ENCODE data around the gene NPAS4. TPM values are rescaled to one million over a fixed set of nuclear protein-coding genes. Genes with fewer than 3 reads are reported as not detected.

NPAS4 gene
- total RNA-seq, 3 donors from 2014 or later (not counting 1 experiment from before 2014, with no cell fraction given), result not detected

DNA sequence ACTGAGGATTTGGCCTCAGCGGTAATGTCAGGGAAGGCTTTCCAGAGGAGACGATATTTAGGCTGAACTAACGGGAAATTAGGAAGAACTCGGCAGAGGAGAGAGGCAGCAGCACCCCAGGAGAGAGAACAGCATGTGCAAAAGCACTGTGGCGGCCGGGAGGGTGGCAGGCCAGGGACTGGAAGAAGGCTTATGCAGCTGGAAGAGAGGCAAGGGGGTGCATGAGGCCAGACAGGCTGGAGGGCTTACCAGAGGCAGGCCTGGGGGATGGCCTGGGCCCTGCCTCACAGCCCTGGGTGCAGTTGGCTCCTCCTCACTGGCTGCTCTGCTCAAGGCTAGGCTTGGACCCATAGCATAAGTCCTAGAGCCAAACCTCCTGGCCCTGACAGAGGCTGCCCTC lies 7.7 kb upstream of the NPAS4 start:
- Histone ChIP-seq H3K36me3 (ENCODE audit: control insufficient read depth, insufficient read depth, low read length) (no peaks in the 10 kb centered on the region), H3K27ac (ENCODE audit: low read length) (no peak overlapping the region), H3K4me1 (ENCODE audit: control insufficient read depth, insufficient read depth, low read length) (peaks cover 6% of the 10 kb centered on the region), H3K27me3 (ENCODE audit: control insufficient read depth, insufficient read depth, low read length) (peaks cover 10% of the 10 kb centered on the region), H3K9me3 (ENCODE audit: control insufficient read depth, insufficient read depth, low read length) (no peaks in the 10 kb centered on the region), H3K4me3 (ENCODE audit: low read length) (no peak overlapping the region)
- 80% methylated on average over 6 of the region's 6 CpGs for WGBS (ENCODE audit: insufficient coverage)
- no peaks in the 10 kb centered on the region for H3K36me3 Mint-ChIP-seq
- no peak overlapping the region for H3K4me3 Mint-ChIP-seq
- TF ChIP-seq, protein P1, sequence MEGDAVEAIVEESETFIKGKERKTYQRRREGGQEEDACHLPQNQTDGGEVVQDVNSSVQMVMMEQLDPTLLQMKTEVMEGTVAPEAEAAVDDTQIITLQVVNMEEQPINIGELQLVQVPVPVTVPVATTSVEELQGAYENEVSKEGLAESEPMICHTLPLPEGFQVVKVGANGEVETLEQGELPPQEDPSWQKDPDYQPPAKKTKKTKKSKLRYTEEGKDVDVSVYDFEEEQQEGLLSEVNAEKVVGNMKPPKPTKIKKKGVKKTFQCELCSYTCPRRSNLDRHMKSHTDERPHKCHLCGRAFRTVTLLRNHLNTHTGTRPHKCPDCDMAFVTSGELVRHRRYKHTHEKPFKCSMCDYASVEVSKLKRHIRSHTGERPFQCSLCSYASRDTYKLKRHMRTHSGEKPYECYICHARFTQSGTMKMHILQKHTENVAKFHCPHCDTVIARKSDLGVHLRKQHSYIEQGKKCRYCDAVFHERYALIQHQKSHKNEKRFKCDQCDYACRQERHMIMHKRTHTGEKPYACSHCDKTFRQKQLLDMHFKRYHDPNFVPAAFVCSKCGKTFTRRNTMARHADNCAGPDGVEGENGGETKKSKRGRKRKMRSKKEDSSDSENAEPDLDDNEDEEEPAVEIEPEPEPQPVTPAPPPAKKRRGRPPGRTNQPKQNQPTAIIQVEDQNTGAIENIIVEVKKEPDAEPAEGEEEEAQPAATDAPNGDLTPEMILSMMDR (IDR thresholded peaks at IDR 0.05), result no peak
- no peak for DNase-seq
- H3K27me3 Mint-ChIP-seq (ENCODE audit: low read depth in 2 of 2), result peaks cover 41 to 52% of the 10 kb centered on the region in 2 donors
- H3K4me1 Mint-ChIP-seq, result peaks cover 5 to 6% of the 10 kb centered on the region in 2 donors
- intact Hi-C loops (cut with micrococcal nuclease), result no loop called here
- H3K27ac Mint-ChIP-seq, result no peak overlapping the region
- no peak for ATAC-seq
- H3K9me3 Mint-ChIP-seq, result no peaks in the 10 kb centered on the region

DNA sequence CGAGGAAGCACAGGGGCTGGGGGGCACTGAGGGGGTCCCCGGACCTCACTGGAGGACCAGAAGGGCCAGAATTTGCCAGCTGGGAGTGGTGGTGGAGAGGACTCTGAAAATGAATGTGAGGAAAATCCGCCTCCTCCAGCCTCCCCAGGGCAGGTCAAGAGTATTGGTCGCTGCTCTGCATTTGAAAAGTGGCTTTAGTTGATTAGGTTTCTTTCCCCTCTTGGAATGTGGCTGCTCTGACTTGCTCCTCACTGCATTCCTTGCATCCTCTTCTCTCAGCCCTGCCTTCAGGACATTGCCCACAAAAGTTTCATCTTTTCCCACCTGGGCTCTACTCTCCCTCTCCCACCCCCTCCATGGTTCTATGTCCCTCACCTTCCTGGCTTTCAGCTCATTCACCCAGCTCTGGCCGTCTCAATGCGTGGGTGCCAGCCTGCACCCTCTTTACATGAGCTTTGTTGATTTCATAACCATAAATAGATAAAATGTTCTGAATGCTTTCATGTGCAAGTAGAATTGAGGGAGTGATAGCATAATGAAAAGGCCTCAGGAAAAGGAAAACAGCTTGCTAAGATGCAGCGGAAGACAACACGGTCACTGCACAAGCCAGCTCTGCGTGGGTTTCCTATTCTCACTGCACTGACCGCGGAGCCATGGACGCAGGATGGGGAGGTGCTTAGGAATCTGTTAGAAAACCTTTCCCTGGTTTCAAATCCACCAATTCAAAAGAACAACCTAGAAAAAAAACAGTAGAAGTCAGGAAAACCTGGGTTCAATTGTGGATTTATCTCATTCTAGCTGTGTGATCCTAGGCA lies 6.5 kb upstream of the NPAS4 start:
- peaks cover 46 to 63% of the 10 kb centered on the region in 2 donors for H3K27me3 Mint-ChIP-seq (ENCODE audit: low read depth in 2 of 2)
- no peak overlapping the region for H3K4me3 ChIP-seq (ENCODE audit: low read length)
- H3K27ac Mint-ChIP-seq, result no peak overlapping the region
- WGBS (ENCODE audit: insufficient coverage), result 61% methylated on average over 10 of the region's 12 CpGs
- H3K4me1 Mint-ChIP-seq, result peaks cover 6% of the 10 kb centered on the region in 2 donors
- no peaks in the 10 kb centered on the region for H3K36me3 Mint-ChIP-seq
- no peaks in the 10 kb centered on the region for H3K4me1 ChIP-seq (ENCODE audit: control insufficient read depth, insufficient read depth, low read length)
- intact Hi-C loops (cut with micrococcal nuclease), result no loop called here
- ATAC-seq, result no peak
- H3K36me3 ChIP-seq (ENCODE audit: control insufficient read depth, insufficient read depth, low read length), result no peaks in the 10 kb centered on the region
- TF ChIP-seq, protein P1 (IDR thresholded peaks at IDR 0.05), result no peak
- H3K4me3 Mint-ChIP-seq, result no peak overlapping the region
- H3K27me3 ChIP-seq (ENCODE audit: control insufficient read depth, insufficient read depth, low read length), result peaks cover 22% of the 10 kb centered on the region
- H3K9me3 ChIP-seq (ENCODE audit: control insufficient read depth, insufficient read depth, low read length), result no peaks in the 10 kb centered on the region
- H3K27ac ChIP-seq (ENCODE audit: low read length), result no peak overlapping the region
- H3K9me3 Mint-ChIP-seq, result peaks cover 0 to 4% of the 10 kb centered on the region in 2 donors
- DNase-seq, result no peak

DNA sequence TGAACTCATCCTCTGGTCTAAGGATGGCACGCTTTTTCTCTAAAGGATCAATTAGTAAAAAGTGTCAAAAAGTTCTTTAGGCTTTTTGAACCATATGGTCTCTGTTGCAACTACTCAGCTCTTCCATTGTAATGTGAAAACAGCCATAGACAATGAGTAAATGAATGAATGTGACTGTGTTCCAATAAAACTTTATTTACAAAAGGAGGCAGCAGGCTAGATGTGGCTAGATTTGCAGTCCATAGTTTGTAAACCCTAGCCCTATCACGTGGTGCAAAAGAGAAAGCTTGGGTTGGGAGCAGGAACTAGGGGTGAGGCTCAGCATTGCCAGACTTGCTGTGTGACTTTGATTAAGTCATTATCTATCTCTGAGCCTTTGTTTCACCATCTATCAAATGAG lies 5.4 kb upstream of the NPAS4 start:
- WGBS (ENCODE audit: insufficient coverage), result 34% methylated on average over 2 of the region's 2 CpGs
- Histone ChIP-seq H3K4me3 (ENCODE audit: low read length) (no peak overlapping the region), H3K36me3 (ENCODE audit: control insufficient read depth, insufficient read depth, low read length) (no peaks in the 10 kb centered on the region), H3K27ac (ENCODE audit: low read length) (no peak overlapping the region), H3K27me3 (ENCODE audit: control insufficient read depth, insufficient read depth, low read length) (peaks cover 25% of the 10 kb centered on the region), H3K4me1 (ENCODE audit: control insufficient read depth, insufficient read depth, low read length) (peaks cover 3% of the 10 kb centered on the region), H3K9me3 (ENCODE audit: control insufficient read depth, insufficient read depth, low read length) (no peaks in the 10 kb centered on the region)
- H3K27me3 Mint-ChIP-seq (ENCODE audit: low read depth in 2 of 2), result peaks cover 46 to 65% of the 10 kb centered on the region in 2 donors
- no peaks in the 10 kb centered on the region for H3K36me3 Mint-ChIP-seq
- H3K4me3 Mint-ChIP-seq, result no peak overlapping the region
- no peak for ATAC-seq
- H3K9me3 Mint-ChIP-seq, result peaks cover 0 to 4% of the 10 kb centered on the region in 2 donors
- TF ChIP-seq, protein P1 (IDR thresholded peaks at IDR 0.05), result no peak
- intact Hi-C loops (cut with micrococcal nuclease), result no loop called here
- H3K4me1 Mint-ChIP-seq, result peaks cover 6% of the 10 kb centered on the region in 2 donors
- no peak for DNase-seq
- H3K27ac Mint-ChIP-seq, result no peak overlapping the region

All from natural killer cell (primary cell).